ENCODE data around the gene KIF2C. TPM values are rescaled to one million over a fixed set of nuclear protein-coding genes. Genes with fewer than 3 reads are reported as not detected.

The KIF2C gene
- total and polyA plus RNA-seq, 9 of the 15 experiments (the other 6 are each of a cell fraction or from before 2014, with no cell fraction given): 84.9 to 226 (median 169) TPM

DNA sequence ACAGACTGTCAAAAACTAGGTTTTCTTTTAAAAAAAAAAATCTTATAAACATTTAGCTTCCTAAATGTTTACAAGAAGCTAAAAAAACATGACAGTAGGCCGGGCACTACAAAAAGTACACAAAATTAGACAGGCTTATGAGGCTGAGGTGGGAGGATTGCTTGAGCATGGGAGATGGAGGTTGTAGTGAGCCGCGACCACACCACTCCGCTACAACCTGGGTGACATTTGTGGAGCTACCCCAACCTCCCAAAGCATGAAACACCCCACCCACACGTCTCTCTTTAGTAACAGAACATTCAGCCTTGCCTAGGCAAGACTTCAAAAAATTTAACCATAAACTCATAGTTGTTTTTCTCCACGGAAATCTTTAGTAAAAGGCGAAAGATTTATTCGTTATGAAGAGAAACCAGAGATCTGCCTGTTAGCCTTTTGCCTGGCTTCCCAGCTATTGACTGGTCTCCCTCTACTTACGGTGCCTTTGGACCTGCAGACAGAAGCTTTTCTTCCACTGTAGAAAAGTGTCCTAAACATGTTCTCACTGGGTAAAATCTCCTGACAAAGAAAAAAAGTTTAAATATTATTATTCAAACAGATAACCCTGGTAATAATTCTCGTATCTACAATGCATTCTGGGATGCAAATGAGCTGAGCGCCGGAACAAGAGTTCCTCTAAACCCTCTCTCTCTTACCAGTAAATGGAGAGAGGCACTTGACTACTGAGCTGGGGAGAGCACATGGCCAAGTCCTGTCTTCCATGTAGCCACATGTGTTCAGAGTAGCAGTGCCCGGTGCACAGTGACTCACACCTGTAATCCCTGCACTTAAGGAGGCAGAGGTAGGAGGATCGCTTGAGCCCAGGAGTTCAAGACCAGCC lies 17.9 kb upstream of the KIF2C start (continued):
- TF ChIP-seq, protein P1, sequence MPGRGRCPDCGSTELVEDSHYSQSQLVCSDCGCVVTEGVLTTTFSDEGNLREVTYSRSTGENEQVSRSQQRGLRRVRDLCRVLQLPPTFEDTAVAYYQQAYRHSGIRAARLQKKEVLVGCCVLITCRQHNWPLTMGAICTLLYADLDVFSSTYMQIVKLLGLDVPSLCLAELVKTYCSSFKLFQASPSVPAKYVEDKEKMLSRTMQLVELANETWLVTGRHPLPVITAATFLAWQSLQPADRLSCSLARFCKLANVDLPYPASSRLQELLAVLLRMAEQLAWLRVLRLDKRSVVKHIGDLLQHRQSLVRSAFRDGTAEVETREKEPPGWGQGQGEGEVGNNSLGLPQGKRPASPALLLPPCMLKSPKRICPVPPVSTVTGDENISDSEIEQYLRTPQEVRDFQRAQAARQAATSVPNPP (IDR thresholded peaks at IDR 0.05; ENCODE audit: borderline replicate concordance, insufficient read depth, insufficient read length): peak; percentile 67
- TF ChIP-seq SUPT5H (IDR thresholded peaks at IDR 0.05) (peak; percentile 100), ZBTB43 (CRISPR knock-in tag; IDR thresholded peaks at IDR 0.05) (peak; percentile 96), ESRRA (IDR thresholded peaks at IDR 0.05; ENCODE audit: borderline replicate concordance, low read depth) (peak; percentile 67; the same call in 1 of the 2 replicates), KHSRP (IDR thresholded peaks at IDR 0.05) (peak; percentile 94), ARID4B (CRISPR knock-in tag; IDR thresholded peaks at IDR 0.05) (peak; percentile 95), NFYB (IDR thresholded peaks at IDR 0.05; ENCODE audit: extremely low read depth, insufficient read length) (no peak), STAT5B (CRISPR knock-in tag; IDR thresholded peaks at IDR 0.05) (no peak), ZKSCAN1 (IDR thresholded peaks at IDR 0.05; ENCODE audit: low read depth, low read length) (peak; percentile 85), ZNF445 (CRISPR knock-in tag; IDR thresholded peaks at IDR 0.05; ENCODE audit: low read depth) (peak; percentile 99), IRF1 (CRISPR knock-in tag; IDR thresholded peaks at IDR 0.05; ENCODE audit: borderline replicate concordance) (peak; percentile 96), ZNF324 (CRISPR knock-in tag; IDR thresholded peaks at IDR 0.05) (peak; percentile 82)

Data from K562 (cell line).